Parietal lobe (tissue), 2 donors: ENCODE data around the gene LEKR1. TPM values are rescaled to one million over a fixed set of nuclear protein-coding genes. Genes with fewer than 3 reads are reported as not detected.

Experiments used
- small RNA-seq: library from RNA; depleted of rRNA; stranded (forward); fragments of <200 nt; gene quantifications from one replicate; pipeline ENCODE3, GENCODE V24; 2014; ENCODE audit warnings: low replicate concordance
- total RNA-seq: library from RNA; depleted of rRNA; stranded (reverse); fragments of >200 nt; gene quantifications from one replicate; pipeline ENCODE4 v1.2.3, GENCODE V29; 2014

LEKR1 gene
- total RNA-seq: 1.3 TPM

DNA sequence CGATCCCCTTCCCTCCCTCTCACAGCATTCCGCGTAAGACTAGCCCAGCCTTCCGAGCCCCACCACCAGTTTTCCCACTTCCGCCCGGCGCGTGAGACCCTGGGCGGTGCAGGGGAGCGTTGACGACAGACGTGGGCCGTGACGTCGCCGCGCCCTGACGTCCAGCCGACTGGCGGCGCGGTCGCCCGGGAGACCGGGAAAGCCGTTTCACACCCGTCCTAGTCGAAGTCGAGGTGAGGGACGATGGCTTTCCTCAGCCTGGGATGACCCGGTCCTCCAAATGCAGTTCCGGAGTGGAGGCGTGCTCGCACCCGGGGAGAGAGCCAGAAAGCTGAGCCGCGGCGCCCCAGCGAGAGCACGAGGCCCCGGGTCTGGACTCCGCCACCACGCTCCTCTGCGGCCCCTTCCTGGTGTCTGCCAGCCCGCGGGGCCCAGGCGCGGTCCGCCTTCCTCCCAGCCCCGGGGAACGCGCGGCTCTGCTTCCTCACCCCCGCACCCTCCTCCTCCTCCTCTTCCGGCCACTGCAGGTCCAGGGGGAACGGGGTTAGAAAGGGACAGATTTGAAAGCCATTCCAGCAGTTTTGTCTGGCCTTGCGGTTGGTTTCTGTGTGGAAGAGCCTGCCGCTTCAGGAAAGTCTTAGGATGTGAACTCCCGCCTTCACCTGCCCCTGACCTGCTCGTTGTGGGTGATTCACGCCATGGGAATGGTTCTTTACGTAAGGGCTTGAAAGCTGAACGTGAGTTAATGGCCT, at the start of gene LEKR1:
TSS of gene LEKR1 (plus strand) at position 210 of the 752 bp plus-strand sequence. CDS start 2,977 bp downstream, outside the sequence.

Small RNA genes lying within 50 kb of the gene (small RNA-seq; reads per million reads assigned to genes)
- gene KLF3P2: not detected

Other genes with a start within 250 kb of the LEKR1 start
- 26.3 TPM for gene TIPARP, start 151.8 kb upstream of the LEKR1 start, total RNA-seq